Left ventricle myocardium inferior (tissue), 1 donor: ENCODE measurements around the gene XIRP2. TPM values are rescaled to one million over a fixed set of nuclear protein-coding genes. Genes with fewer than 3 reads are reported as not detected.

Source experiments
- DNase-seq: peaks from one replicate; pipeline ENCODE4 v3.0.0-alpha.2; 2020
- H3K27ac ChIP-seq: fragments of 200-600 bp; replicated peaks from 2 replicates; pipeline ENCODE4 v1.8.0; 2021
- H3K27me3 ChIP-seq: fragments of 200-600 bp; 2 replicates; pipeline ENCODE4 v1.8.0; 2021; ENCODE audit warnings: low read depth
- H3K36me3 ChIP-seq: fragments of 200-600 bp; 2 replicates; pipeline ENCODE4 v1.8.0; 2021
- H3K4me1 ChIP-seq: fragments of 200-600 bp; 2 replicates; pipeline ENCODE4 v1.8.0; 2021
- H3K4me3 ChIP-seq: fragments of 200-600 bp; 2 replicates; pipeline ENCODE4 v1.8.0; 2021; ENCODE audit warnings: mild to moderate bottlenecking, moderate library complexity
- H3K9me3 ChIP-seq: fragments of 200-600 bp; replicated peaks from 2 replicates; pipeline ENCODE4 v1.8.0; 2021
- CTCF ChIP-seq: fragments of 200-600 bp; IDR thresholded peaks from 2 replicates; pipeline ENCODE4 v1.8.0; 2021; ENCODE audit warnings: antibody characterized with exemption, mild to moderate bottlenecking, borderline replicate concordance
- intact Hi-C: fragments of 100-400 bp; cut with micrococcal nuclease; formaldehyde crosslinking; loops from one replicate; pipeline ENCODE4 v1.11.0; 2022
- total RNA-seq: library from RNA; stranded (reverse); fragmentation: NEBNext Ultra II Directional; extraction: Animal tissue kit (Norgen Biotek cat#: 25700); gene quantifications from one replicate; pipeline ENCODE4 v1.2.1, GENCODE V29; 2021
- donor health status: DM: no; HTN: yes; CAD: no; lungs with severe emphysema.

XIRP2 gene
- total RNA-seq, 1 donor from 2014 or later, result 364 TPM

DNA sequence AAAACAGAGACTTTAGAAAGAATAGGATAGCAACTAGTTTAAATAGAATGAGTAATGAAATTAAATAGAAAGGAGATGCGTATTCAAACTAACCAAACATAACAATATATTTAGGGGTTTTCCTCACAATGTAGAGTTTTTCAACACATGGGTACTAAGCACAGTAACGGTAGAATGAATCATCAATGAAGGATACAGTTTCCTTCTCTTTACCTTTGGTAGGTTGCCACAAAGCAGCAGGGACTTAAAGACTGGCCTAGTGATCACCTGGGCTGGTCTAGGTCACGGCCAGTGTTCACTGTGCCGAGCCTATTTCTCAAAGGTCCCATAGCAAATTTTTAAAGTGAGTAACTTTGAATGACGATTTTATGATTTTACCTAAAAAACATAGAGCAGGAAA lies 311.7 kb downstream of the XIRP2 start:
- H3K27ac ChIP-seq, result peak overlapping the region; percentile 9

GRCh38 chr2:167209784-167210183 lies 321.5 kb downstream of the XIRP2 start:
- Histone ChIP-seq H3K4me1 (peaks cover 33% of the 10 kb centered on the region), H3K27ac (peak overlapping the region; percentile 13), H3K36me3 (no peaks in the 10 kb centered on the region), H3K27me3 (no peaks in the 10 kb centered on the region), H3K9me3 (no peaks in the 10 kb centered on the region), H3K4me3 (no peak overlapping the region)
- intact Hi-C loops, result loop anchor here (10.0 kb wide), 1 partner anchor 675 kb away; no protein-coding TSS in a partner anchor
- no peak for DNase-seq
- TF ChIP-seq CTCF, result no peak

More for the DNA sequence above, 311.7 kb downstream of the XIRP2 start:
- intact Hi-C loops, result no loop called here
- DNase-seq, result no peak
- Histone ChIP-seq H3K27me3 (no peaks in the 10 kb centered on the region), H3K9me3 (no peaks in the 10 kb centered on the region), H3K4me3 (no peak overlapping the region), H3K4me1 (peaks cover 40% of the 10 kb centered on the region), H3K36me3 (no peaks in the 10 kb centered on the region)
- TF ChIP-seq CTCF, result no peak

DNA sequence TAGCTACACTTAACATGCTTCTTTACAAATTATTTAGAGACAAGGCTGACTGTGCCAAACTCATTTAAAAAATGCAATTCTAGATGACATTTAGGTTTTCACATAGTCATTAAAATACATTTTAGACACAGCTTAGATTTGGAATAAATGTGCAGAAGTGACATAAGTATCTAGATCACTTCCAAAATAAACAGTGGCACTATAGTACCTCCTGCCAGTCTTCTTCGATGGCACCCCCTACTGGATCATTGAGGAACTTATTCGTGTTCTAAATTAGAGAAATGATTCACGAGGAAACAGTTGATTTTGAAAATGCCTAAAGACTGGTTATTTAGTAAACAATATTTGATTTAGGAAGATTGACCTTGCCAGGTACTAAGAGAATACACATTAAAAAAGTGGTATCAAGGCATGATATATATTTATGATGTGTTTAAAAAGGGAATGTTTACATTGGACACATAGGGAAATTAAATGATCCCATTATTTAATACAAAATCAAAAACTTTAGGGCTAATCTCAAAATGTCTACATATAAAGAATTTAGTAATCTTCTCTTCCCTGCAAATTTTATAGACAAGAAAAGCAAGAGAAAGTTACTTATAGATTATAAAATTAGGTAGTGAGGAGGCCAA lies 323.9 kb downstream of the XIRP2 start:
- TF ChIP-seq CTCF, result peak; percentile 80
- no peaks in the 10 kb centered on the region for H3K9me3 ChIP-seq
- peaks cover 40% of the 10 kb centered on the region for H3K4me1 ChIP-seq
- no peak for DNase-seq
- intact Hi-C loops, result loop anchor here (10.0 kb wide), 1 partner anchor 677 kb away; no protein-coding TSS in a partner anchor
- no peak overlapping the region for H3K27ac ChIP-seq
- H3K36me3 ChIP-seq, result no peaks in the 10 kb centered on the region
- no peak overlapping the region for H3K4me3 ChIP-seq
- no peaks in the 10 kb centered on the region for H3K27me3 ChIP-seq

GRCh38 chr2:167215595-167215994 lies 327.3 kb downstream of the XIRP2 start:
- Histone ChIP-seq H3K4me3 (no peak overlapping the region), H3K36me3 (no peaks in the 10 kb centered on the region), H3K4me1 (peaks cover 25% of the 10 kb centered on the region), H3K27me3 (no peaks in the 10 kb centered on the region), H3K27ac (no peak overlapping the region), H3K9me3 (no peaks in the 10 kb centered on the region)
- intact Hi-C loops, result loop anchor here (10.0 kb wide), 1 partner anchor 681 kb away; no protein-coding TSS in a partner anchor
- no peak for DNase-seq
- no peak for TF ChIP-seq CTCF

GRCh38 chr2:167237478-167237877 lies 349.2 kb downstream of the XIRP2 start:
- Histone ChIP-seq H3K27ac (no peak overlapping the region), H3K4me3 (no peak overlapping the region), H3K9me3 (no peaks in the 10 kb centered on the region), H3K36me3 (peaks cover 12% of the 10 kb centered on the region), H3K4me1 (no peaks in the 10 kb centered on the region), H3K27me3 (no peaks in the 10 kb centered on the region)
- no peak for TF ChIP-seq CTCF
- DNase-seq, result no peak
- intact Hi-C loops, result no loop called here
